ENCODE results near the gene MBOAT2.

The MBOAT2 gene

DNA sequence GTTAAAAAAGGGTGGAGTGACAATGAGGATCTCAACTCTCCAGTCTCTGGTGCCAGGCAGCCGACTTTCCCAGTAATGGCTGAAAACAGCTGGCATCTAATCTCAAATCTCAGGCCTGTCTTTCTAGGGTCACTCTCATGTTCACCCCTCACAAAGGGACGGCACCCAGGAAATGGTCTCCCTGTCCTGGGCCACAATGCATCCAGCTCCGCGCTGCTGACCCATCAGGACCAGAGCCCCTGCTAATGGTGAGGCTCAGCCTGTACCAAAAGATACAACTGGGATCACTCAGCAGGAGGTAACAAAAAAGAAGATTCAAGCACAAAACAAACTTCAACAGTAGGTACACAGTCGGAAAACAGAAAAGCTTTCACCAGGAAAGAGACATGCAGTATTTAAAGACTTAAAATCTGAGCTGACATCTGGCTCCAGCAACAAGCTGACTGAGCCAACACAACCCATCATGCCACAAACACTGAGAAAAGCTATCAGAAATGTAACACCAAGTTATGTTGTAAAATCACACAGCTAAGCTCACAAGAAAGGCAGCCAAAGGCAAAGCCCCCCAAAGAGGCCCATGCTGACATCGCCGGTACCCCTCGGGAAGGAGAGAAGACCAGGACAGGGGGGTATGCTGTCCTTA, 152.5 kb downstream of the MBOAT2 start:
- no peak for DNase-seq

DNA sequence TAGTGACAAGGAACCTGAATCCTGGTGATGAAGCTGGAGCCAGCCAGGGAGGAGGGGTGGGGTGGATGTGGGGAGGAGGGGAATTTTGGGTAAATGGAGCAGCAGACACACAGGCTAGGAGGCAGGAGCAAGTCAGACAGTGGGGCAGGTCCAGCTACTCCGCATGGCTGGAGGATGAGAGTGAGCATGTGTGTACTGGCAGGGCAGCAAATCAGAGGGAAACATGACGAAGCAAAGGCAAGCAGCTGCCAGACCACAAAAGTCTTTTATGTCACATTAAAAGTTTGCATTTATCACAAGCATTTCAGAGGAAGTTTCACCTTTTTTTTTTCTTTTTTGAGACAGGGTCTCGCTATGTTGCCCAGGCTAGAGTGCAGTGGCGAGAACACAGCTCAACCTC, 154.2 kb downstream of the MBOAT2 start:
- DNase-seq = no peak

DNA sequence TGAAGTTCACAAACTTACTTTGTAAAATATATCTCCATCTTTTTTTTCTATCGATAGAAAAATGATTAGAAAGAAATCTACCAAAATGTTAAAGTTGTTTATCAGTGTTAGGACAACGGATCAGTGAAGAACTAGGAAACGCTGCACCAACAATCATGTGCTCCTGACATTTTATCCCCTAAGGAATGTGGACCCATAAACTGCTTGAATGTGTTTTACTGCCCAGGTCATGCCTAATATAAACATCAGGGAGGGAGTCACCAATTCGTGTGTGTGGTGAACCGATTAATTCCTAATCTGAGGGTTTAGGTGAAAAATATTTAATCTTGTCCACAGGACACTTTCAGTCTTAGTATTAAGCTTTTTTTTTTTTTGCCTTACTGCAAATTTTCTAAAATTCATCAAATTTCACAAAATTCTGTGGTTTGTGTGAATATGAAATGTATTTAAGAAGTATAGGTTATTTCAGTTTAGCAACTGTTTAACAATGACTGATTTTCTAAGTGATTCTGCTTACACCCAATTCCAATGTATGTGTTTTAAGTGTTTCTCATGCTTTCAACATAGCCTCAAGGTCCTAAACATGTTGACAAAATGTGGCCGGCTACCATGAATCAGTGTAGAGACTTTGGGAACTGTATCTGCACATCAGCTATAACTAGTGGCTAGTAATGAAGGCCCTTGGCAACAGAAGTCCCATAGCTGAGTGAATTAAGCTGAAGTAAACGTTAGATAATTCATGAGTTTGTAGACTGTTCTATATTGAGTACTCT, 155.0 kb downstream of the MBOAT2 start:
- DNase-seq = no peak

DNA sequence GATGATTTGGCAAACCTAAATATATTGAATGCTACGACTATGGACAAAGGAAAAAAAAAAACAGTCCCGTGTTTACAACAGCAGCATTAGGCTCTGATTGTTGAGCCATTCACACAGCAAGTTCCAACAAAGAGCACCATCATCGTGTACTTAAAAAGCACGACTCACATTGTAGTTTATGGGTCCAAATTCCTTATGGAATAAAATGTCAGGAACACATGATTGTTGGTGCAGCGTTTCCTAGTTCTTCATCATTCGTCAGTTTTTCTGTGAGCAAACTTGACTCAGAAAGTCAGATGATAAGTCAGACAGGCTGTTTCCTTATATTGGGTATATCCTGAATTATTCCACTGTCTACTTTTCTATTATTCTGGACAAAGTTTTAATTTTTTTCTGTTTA, 156.1 kb downstream of the MBOAT2 start:
- DNase-seq = no peak

DNA sequence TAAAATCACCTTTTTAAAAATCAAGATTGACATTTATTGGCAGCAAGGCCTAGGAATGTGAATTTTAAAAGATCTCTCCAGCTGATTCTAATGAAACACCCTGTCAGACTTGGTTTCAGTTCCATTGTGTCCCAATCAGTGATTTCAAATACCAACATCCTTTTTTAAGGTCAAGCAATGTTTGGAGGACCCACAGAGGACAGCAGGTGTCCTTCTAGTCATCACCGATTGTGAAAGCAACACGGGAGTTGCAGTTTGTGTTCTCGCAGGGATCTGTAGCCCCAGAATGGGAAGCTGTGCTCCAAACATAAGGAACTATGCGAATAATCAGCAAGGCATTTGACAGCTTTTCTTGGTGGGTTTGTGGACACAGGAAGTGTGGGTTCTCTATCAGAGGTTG, 161.6 kb downstream of the MBOAT2 start:
- DNase-seq = no peak

DNA sequence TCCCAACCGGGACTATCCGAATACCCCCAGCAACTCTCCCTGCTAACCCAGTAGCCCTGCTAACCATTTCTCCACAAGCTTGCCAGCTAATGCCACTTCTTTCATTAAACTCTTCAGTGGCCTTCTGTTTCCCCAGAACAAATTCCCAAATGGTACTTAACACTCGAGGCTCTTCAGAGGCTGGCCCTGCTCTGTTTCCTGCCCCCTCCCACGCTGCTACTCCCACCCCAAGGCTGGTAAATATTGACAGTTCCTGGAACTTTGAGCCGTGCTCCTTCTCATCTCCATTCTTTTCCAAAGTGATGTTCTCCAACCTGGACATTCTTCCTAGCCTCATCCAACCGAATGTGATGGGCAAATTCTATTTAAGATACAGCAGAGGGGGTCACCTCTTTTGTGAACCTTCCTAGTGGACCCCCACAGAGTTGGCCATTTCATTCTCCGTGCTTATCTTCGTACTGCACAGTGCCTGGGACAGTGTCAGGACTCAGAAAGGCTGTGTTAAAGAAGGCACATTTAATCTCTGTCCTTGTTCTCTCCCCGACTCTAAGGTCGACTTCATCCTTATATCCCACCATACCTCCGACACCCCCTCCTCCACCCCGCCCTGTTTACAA, 162.9 kb downstream of the MBOAT2 start:
- no peak for DNase-seq

DNA sequence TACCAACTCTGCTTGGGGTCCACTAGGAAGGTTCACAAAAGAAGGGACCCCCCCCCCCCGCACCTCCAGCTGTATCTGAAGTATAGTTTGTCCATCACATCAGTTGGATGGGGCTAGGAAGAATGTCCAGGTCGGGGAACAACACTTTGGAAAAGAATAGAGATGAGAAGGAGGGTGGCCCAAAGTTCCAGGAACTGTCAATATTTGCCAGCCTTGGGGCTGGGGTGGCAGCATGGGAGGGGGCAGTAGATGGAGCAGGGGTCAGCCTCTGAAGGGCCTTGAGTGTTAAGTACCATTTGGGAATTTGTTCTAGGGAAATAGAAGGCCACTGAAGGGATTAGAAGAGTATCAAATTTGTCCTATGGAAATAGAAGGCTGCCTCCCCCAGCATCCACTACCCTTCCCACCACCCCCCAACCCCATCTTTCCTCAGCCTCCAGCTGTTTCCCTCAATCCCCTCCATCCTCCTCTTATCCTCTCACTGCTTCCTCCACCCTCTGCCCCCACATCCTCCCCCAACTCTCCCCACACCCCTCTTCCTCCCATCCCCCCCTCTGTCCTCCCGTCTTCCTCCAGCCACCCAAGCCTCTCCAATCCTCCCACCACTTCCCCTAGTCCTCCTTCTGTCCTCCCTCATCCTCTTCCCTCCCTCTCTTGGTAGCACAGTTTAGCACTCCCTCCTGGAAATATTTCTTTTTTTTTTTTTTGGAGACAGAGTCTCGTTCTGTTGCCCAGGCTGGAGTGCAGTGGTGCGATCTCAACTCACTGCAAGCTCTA, 164.1 kb downstream of the MBOAT2 start:
- no peak for DNase-seq

DNA sequence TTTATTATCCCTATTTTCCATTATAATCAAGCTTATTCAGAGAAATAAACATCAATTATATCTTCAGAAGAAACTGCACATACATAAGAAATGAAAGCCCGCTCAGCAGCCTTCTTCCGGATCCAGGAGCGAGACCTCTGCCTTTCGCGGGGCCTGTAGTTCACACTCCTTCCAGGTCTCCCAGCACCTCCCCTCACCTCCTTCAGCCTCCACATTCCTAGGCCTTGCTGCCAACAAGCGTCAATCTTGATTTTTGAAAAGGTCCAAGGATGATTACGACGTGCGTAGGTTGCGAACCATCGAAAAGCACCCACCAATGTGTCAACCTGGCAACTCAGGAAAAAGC, 165.7 kb downstream of the MBOAT2 start:
- DNase-seq = no peak

DNA sequence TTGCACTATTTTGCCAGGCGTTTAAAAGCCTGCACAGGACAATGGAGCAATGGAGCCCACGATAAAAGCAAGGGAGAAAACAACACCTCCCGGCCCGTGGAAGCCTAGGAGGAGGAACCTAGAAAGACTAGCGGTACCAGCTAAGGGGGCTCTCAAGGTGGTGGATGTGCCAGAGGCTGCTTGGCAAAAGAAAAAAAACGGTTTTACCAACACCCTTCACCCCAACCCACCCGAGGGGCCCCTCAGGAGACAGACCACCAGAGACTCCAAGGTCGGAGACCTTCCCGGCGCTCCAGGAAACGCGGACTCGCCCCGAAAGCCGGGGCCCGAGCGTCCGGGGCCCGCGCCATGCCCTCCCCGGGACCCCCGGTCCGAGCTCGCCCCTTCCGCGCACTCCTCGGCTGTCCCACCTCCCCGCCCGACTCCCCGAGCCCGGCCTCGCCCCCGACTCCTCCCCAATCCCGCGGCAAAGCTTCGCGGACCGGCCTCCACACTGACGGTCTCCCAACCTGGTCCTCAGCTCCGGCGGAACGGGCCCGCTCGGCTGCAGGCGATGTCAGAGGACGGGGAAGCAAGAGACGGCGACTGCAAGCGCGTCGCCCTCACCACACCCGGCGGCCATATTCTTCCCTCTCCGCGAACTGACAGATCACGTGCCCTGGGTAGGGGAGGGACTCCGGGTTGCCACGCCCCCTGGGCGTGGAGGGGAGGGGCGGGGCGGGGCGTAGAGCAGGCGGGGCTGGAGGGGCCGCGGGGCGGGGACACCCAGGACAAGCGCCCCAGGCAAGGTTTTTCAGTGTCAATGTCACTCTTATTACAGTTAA, 166.3 kb downstream of the MBOAT2 start, which contains the start of gene KIDINS220:
Gene KIDINS220, minus strand, starts transcription at position 643 of the 824 bp plus-strand sequence. CDS start 10,520 bp downstream, outside the sequence.
- DNase-seq = peak; percentile 89

DNA sequence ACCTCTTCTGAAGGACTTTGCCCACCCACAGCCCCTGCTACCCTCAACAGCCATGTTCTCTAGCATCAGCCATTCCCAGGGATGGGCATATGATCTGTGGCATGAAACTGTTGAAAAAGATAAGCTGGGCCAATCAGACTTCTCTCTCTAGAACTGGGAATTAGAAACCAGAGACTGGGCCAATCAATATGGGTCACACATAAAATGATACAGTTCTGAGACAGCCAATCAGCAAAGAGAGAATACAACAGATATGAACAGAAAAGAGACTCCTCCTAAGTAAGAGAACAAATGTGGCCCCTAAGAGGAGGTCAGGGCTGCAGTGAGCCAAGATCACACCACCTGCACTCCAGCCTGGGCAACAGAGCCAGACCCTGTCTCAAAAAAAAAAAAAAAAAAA, 168.2 kb downstream of the MBOAT2 start:
- DNase-seq = no peak

DNA sequence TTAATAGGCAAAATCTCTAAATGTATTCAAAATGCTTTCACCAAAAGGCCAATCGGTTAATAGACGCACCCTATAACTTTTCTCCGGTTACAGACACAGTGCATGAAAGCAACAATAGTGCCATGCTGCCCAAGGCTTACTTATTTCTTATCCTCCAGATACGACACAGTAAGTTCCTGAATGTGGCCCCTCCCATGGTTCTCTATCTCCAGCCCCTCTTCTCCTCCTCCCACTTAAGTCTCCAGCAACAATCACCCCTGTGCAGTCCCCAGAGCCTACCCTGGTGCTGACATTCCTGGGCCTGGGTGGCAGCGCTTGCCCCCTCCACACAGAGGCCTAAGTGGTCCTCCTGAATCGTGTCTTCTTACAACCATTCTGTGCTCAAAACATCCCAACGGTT, 169.6 kb downstream of the MBOAT2 start:
- DNase-seq = no peak

DNA sequence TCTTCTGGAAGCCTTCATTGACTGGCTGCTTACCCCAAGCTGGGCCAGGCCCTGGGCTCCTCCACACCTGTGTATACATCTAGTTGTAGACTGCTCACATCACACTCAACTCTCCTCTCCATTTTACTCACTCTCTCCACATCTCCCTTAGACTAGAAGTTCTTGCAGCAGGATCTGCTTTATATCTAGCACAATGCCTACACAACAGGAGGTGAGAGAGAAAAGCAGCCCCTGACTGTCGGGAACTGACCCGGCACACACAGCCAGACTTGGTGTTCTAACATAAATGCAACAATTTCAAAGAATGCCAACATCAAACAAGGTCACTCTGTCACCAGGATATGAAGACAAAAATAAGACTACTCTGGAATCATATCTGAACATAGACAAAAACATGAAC, 172.0 kb downstream of the MBOAT2 start:
- no peak for DNase-seq

DNA sequence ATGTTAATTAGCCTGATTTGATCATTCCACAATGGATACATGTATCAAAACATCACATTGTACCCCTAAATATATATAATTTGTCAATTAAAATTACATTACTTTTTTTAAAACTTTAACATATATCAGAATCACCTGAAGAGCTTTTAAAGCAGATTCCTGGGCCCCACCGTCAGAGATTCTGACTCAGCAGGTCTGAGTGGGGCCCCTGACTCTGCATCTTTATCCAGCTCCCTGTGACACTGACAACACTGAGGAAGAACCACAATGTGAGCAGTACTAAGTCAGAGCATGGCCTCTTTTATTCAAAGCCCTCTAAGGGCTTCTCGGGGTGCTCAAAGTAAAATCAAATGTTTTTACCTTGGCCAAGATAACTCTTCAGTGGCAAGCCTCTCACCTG, 175.8 kb downstream of the MBOAT2 start:
- no peak for DNase-seq

DNA sequence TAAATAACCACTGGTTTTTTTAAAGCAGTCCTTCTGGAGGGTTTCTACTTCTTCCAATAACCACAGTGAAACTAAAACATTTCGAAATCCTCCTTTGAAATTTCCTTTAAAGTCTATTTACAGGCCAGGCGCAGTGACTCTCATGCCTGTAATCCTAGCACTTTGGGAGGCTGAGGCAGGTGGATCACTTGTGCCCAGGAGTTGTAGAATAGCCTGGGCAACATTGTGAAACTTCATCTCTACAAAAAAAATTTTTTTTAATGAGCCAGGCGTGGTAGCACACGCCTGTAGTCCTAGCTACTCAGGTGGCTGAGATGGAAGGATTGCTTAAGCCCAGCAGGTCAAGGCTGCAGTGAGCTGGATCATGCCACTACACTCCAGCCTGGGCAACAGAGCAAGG, 181.3 kb downstream of the MBOAT2 start:
- DNase-seq = no peak

DNA sequence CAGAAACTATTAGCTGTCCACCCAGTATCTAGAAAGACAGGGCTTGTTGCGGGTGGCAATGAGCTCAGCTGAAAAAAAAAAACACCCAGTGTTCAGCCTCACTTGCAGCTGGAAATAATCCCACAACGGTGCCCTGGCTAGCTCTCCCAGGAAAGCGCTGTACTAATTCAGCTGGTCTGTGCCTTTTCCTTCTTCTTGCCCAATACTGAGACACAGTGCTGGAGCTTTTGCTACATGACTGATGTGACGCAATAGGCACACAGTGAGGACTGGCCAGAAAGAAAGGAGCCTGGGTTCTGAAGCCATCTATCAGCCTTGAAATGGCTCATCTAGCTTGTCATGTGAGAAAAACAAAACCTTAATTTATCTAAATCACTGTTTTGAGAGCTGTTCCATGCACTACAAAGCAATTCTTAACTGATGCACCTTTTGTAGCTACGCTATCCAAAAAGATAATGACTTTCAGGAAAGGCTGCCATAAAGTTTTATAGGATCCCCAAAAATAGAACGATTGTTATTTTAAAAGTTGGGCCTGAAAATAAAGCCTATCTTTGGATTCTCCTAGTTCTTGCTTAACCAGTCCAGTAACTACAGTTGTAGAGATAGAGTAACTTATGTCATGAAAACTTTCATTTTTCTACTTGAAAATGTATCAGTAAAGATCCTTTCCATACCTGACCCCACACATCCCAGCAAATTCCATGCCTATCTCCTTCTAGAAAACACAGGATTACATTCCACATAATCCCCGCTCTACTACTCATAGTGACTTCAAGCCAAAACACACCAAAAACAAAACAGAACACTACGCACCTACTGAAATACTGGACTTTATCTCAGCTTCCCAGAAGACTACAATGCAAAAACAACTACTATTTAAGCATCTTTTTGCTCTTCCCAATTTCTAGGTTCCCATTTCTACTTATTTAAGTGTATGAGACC, 181.9 kb downstream of the MBOAT2 start:
- DNase-seq = no peak

DNA sequence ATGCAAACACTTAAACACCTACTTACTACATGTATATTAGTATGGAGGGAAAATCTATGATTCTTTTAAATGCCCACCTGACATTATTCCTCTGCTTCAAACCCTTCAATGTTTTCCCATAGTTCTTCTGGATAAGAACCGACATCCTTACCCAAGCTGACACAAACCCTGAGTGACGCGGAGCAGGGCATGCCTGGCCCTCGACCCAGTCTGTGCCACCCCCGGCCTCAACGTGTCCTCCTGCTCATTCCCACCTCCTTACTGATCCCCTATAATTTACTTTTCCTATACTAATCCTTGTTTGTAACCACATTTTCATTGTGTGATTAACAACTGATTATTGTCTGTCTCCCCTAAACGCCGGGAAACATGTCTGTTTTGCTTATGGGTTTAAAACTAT, 183.5 kb downstream of the MBOAT2 start:
- no peak for DNase-seq

DNA sequence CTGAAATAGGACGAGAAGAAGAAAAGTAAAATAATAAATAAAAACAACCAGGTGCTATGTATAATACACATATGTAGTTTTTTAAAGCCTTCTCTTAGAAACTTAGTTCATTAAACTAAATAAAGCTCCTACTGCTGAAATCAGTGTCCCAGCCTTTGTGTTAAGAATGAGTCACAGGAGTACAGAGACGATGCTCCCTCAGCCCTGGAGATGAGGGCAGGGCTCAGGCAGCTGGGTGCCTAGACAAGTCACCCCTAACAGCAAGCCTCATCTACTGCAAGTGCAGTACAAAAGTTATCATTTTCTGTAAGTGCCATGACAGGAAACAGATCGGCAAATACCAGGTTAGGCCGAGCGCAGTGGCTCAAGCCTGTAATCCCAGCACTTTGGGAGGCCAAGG, 184.3 kb downstream of the MBOAT2 start:
- peak; percentile 10 for DNase-seq

DNA sequence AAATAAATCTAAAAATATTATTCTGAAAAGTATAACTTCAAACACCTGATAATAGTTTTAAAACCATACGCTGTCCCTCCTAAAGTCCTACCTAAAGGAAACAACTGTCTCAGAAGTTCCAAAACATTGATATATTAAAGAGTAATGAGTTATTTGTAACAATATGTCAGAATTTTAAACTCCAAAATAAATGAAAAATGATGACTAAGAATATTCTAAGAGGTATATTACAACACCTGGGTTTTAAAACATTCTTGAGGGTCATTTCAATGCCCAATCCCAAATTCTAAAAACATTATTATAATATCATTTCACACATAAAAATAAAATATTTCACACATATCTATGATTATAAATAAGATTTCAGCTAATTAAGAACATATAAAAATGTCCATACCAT, 186.3 kb downstream of the MBOAT2 start:
- DNase-seq = no peak

DNA sequence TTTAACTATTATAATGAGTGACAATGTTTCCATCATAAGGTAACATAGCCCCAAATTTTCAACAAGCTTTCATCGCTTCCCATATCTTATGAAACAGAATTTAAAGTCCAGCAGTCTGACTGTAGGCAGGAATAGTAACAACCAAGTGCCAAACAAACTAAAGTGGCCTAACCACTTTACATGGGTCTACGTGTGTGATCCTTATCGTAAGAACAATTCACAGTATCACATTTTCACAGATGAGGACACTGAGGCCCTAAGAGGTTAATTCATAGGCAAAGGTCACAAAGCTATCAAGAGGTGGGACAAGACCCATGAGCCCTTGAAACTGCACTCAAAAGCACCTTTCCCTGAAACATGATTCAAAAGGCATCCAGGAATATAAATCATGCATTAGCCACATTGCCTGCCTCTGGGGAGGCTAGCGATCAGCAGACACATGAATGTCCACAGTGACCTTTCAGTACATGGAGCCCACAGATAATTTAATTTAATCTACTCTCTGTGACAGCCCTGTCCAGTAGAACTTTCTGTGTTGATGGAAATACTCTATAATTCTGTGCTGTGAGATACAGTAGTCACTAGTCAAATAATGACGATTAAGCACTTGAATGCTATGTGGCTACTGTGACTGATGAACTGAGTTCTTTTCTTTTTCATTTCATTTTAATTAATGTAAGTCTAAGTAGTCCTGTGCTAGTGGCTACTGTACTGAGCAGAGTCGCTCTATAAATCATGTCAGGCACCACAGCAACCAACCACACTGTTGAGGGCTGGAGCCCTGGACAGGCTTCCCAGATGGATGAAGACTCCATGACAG, 196.4 kb downstream of the MBOAT2 start:
- DNase-seq = no peak
